ENCODE measurements around the gene TCF12.

The TCF12 gene

DNA sequence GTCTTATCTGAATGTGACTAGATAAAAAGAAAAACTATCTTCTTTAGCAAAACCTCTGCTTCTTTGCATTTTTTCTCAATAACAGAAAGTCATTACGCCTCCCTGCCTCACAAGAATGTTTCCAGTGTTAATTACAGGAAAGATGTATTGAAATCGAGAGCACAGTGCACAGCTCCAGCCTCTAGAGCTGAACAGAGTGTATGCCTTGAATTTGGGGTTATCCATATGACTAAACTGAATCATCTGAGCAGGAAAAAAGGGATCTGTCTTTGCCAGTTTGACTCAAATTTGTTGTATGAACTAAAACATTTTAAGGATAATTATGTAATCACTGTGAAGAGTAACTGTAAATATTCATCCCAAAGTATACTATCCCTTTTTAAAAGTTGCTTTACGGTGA is 308.7 kb downstream of the TCF12 start:
- DNase-seq: no peak

GRCh38 chr15:57227899-57228298 is 309.5 kb downstream of the TCF12 start:
- no peak for DNase-seq

DNA sequence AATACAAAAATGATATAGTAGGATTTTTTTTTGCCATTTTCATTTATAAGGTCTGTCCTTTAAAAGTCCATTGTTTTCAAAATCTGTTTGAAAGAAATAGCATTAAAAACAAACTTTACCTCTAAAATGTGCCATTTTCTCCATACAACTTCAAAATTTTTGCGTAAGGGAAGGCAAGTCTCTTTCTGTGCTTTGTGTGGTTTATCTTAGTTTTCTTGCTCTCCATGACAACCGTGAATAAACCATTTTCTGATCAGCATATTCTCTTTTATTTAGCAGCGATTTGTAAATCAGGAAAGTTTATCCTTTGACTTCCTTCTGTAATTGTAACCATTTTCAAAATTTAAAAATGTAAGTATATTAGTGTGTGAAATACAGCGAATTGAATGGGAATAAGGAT is 310.0 kb downstream of the TCF12 start:
- no peak for DNase-seq

- no peak for DNase-seq
These were observed 310.6 kb downstream of the TCF12 start for GRCh38 chr15:57229051-57229450.

GRCh38 chr15:57231559-57231958 is 313.1 kb downstream of the TCF12 start:
- no peak for DNase-seq

DNA sequence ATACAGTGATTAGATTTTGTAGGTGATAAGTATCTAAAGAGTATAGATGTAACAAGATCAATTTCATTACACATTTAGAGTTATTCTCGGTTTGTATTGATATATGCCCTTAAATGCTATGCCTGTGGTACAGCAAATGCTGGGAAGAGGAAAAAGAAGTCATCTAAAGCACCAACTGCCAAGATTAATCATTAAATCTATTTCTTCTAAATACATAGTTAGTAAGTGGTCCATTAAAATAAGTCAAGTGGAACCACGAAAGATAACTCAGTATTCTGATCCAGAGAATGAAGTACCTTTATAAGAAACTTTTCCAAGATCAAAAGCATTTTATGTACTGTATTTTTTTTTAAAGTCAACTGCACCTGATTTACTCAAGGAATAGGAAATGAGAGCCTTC is 315.7 kb downstream of the TCF12 start:
- no peak for DNase-seq

DNA sequence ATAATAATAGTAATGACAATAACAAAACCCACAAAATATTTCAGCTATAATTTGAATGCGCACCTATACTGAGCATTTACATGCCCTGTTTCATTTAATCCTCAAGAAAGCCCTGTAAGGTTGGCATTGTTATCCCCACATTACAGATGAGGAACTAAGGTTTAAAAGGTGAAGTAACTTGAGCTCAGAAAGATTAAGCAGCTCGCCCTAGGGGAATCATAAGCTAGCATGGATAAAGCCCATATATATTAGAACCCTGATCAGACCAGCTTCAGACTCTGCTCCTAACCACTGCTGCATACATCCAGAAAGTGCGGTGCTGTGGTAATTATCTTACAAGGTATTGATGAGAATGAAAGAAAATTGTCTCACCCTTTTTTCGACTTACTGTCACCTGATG is 316.7 kb downstream of the TCF12 start:
- DNase-seq: no peak

DNA sequence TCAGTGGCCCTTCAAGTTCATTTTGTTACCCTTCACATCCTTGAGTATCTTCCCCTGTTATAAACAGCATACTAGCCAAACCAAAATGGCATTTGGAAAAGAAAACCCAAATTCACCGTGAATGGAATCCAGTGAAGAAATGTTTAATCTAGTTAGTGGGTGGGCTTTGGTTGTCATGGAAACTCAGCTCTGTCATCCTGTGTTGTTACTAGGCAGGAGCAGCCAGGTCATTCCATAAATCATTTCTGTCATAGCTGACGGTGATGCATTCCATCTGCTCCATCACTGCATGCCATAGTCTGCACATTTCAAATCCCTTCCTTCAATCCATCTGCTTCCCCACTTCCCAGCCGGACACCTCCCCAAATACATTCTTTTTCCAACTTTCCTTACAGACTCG is 317.4 kb downstream of the TCF12 start:
- peak; percentile 87 for DNase-seq

GRCh38 chr15:57236561-57237300 is 318.3 kb downstream of the TCF12 start:
- no peak for DNase-seq

DNA sequence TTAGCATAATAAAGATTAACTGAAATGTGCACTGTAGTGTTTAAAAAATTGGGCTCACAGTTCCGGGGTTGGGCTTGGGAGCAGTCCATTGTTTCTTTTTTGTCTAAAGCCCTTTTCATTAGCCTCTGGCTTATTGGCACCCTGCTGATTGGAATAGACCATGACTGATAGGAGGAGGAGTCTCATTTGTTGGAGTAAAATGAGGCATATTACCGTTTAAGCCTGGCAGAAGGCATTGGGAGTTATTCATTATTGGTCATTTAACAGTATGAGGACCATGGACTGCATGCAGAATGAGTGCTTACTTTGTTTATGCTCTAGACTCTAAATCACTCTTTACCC is 318.8 kb downstream of the TCF12 start:
- no peak for DNase-seq

- no peak for DNase-seq
These were observed 319.2 kb downstream of the TCF12 start for GRCh38 chr15:57237676-57238075.

DNA sequence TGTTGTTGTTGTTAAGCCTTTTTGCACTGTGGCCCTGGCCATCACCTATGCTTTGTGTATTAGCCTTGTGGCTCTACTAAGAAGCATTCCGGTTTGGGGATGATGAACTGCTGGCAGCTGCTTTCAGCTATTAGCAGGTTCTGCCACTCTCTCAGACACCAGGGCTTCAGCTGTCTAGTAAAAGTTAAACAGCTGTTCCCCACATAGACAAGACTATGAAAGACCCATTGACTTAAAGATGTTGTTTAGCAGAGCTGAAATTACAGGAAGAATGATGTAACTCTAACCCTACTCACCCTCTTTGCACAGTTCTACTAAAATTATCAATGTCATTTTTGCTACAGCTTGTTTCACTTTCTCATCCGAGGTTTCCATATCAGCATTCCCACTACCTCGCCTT is 326.7 kb downstream of the TCF12 start:
- peak; percentile 57 for DNase-seq

GRCh38 chr15:57245714-57246113 is 327.3 kb downstream of the TCF12 start:
- DNase-seq: no peak

GRCh38 chr15:57248074-57248473 is 329.6 kb downstream of the TCF12 start:
- DNase-seq: no peak

DNA sequence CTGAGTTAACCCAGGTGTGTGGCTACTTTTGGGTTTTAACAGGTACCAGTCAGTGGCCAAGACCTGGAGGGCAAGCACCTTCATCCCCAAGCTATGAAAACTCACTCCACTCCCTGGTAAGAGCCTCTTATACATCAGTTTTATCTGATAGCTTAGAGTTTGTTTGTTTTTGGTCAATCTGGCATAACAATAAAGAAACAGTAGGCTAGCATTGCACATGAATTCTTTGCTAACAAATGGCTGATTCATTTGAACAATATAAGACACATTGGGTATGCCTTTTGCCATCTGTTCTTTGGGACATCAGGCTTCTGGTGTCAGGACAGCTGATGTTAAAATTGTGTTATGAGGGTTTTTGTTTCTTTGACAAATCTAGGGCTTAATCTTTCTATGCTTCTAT is 332.9 kb downstream of the TCF12 start:
- DNase-seq: no peak

DNA sequence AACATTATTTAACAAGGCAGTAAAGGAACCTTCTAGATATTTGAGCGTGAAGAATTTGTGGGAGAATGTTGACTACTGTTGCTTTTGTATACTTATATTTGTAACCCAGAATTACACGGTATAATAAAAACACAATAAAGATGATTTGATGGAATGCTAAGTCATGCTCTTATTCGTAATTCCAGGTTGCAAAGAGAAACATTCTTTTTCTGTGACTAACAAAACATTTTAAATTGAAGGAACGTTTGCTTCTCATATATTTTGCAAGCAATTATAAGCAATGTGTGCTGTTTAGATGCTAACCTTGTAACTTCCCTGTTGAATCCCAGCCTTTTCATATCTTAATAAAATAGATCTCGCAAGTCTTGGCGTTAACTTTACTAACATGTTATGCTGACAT is 333.5 kb downstream of the TCF12 start:
- DNase-seq: no peak

DNA sequence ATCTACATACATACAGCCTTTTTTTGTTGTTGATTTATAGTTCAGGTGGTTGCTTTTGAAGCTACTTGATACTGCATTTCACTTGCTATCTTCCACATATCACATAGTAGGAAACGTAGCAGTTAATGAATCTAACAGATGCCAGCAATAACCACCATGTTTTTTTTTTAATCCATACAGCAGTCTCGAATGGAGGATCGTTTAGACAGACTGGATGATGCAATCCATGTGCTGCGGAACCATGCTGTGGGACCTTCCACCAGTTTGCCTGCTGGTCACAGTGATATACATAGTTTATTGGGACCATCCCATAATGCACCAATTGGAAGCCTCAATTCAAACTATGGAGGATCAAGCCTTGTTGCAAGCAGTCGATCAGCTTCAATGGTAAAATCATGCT is 334.6 kb downstream of the TCF12 start:
- DNase-seq: no peak

GRCh38 chr15:57253500-57253899 is 335.1 kb downstream of the TCF12 start:
- DNase-seq: no peak

- no peak for DNase-seq
These were observed 337.4 kb downstream of the TCF12 start for GRCh38 chr15:57255751-57256341.

GRCh38 chr15:57256939-57257338 is 338.5 kb downstream of the TCF12 start:
- no peak for DNase-seq

DNA sequence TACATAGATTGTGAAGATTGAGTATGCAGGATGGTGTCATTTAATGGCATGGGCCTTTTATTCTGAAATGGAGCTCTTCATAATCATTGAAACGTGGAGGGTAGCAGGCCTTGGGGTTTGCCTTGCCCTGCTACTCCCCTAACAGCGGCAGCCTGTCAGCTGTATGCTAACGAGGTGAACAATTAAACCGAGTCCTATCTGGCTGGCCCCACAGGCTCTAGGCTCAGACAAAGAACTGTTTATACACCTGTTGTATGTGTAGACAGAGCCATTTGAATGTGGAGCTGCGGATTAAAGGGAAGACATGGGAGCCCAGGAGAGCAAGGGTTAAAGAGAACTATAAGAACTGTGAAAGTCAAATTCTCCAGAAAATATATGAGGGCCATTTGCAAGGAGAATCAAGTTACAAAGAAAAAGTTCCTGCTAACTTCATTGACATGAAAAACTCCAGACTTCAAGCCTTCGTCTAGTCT is 341.2 kb downstream of the TCF12 start:
- DNase-seq: no peak

- DNase-seq: no peak
These were observed 345.1 kb downstream of the TCF12 start for GRCh38 chr15:57263520-57263919.

GRCh38 chr15:57272771-57273357 is 354.4 kb downstream of the TCF12 start:
- DNase-seq: no peak

GRCh38 chr15:57273402-57273801 is 355.0 kb downstream of the TCF12 start:
- DNase-seq: no peak

GRCh38 chr15:57278439-57278838 is 360.0 kb downstream of the TCF12 start:
- DNase-seq: no peak
